Globus pallidus (tissue), 1 donor: ENCODE results near the gene BATF.

ENCODE experiments used
- DNase-seq: peaks from one replicate; pipeline ENCODE4 v3.0.0-alpha.2; 2015; ENCODE audit warnings: low spot score

BATF gene

GRCh38 chr14:75501080-75501479 is 21.2 kb upstream of the BATF start:
- DNase-seq = no peak

GRCh38 chr14:75504411-75504810 is 17.9 kb upstream of the BATF start:
- DNase-seq = no peak

- DNase-seq = no peak
Measured at GRCh38 chr14:75506930-75507329, 15.3 kb upstream of the BATF start.

GRCh38 chr14:75510547-75510946 is 11.7 kb upstream of the BATF start:
- no peak for DNase-seq

- DNase-seq = no peak
Measured at GRCh38 chr14:75511201-75511600, 11.1 kb upstream of the BATF start.

- DNase-seq = no peak
Measured at GRCh38 chr14:75513911-75514672, 8.2 kb upstream of the BATF start.

GRCh38 chr14:75514673-75515628 is 7.3 kb upstream of the BATF start:
- DNase-seq = no peak

- DNase-seq = peak; percentile 35
Measured at GRCh38 chr14:75515629-75515996, 6.7 kb upstream of the BATF start.

- no peak for DNase-seq
Measured at GRCh38 chr14:75518625-75519024, 3.6 kb upstream of the BATF start.

- no peak for DNase-seq
Measured at GRCh38 chr14:75519394-75519793, 2.9 kb upstream of the BATF start.

GRCh38 chr14:75519826-75520728 is 2.2 kb upstream of the BATF start:
- no peak for DNase-seq

- DNase-seq = no peak
Measured at GRCh38 chr14:75520852-75521251, 1.4 kb upstream of the BATF start.

GRCh38 chr14:75521415-75522199 is 662 bp upstream of the BATF start:
- no peak for DNase-seq

- DNase-seq = no peak
Measured at GRCh38 chr14:75522983-75523318, 682 bp downstream of the BATF start.

- DNase-seq = no peak
Measured at GRCh38 chr14:75523771-75524171, 1.5 kb downstream of the BATF start.

- DNase-seq = no peak
Measured at GRCh38 chr14:75525969-75526368, 3.7 kb downstream of the BATF start.

GRCh38 chr14:75527449-75528163 is 5.3 kb downstream of the BATF start:
- no peak for DNase-seq

- no peak for DNase-seq
Measured at GRCh38 chr14:75531256-75531655, 9.0 kb downstream of the BATF start.

- DNase-seq = no peak
Measured at GRCh38 chr14:75531660-75532317, 9.5 kb downstream of the BATF start.
